ENCODE measurements around the gene VCP.

DNA sequence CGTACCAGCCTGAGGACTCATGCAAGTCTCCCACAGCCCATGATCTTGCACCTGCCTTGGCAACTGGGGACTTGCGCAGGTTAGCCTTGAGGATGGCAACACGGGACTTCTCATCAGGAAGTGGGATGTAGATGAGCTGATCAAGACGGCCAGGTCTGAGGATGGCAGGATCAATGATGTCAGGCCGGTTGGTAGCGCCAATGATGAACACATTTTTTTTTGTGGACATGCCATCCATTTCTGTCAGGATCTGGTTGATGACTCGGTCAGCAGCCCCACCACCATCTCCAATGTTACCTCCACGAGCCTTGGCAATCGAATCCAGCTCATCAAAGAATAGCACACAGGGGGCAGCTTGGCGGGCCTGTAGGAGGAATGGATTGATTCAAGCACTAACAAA is 13.0 kb downstream of the VCP start:
- TF ChIP-seq, protein P1, sequence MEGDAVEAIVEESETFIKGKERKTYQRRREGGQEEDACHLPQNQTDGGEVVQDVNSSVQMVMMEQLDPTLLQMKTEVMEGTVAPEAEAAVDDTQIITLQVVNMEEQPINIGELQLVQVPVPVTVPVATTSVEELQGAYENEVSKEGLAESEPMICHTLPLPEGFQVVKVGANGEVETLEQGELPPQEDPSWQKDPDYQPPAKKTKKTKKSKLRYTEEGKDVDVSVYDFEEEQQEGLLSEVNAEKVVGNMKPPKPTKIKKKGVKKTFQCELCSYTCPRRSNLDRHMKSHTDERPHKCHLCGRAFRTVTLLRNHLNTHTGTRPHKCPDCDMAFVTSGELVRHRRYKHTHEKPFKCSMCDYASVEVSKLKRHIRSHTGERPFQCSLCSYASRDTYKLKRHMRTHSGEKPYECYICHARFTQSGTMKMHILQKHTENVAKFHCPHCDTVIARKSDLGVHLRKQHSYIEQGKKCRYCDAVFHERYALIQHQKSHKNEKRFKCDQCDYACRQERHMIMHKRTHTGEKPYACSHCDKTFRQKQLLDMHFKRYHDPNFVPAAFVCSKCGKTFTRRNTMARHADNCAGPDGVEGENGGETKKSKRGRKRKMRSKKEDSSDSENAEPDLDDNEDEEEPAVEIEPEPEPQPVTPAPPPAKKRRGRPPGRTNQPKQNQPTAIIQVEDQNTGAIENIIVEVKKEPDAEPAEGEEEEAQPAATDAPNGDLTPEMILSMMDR (conservative IDR thresholded peaks at IDR 0.05; ENCODE audit: low read length), result no peak
- TF ChIP-seq EZH2phosphoT487 (IDR thresholded peaks at IDR 0.05; ENCODE audit: borderline replicate concordance), result no peak

Measured in Loucy (cell line).